H9 (cell line): ENCODE measurements around the gene FBRSL1. TPM values are rescaled to one million over a fixed set of nuclear protein-coding genes. Genes with fewer than 3 reads are reported as not detected.

ENCODE experiments used
- DNase-seq: peaks from one replicate; pipeline ENCODE4 v3.0.0-alpha.2; 2017
- H2AFZ ChIP-seq: one replicate; pipeline ENCODE4 v1.6.1; 2013; ENCODE audit warnings: mild to moderate bottlenecking, low read length, control low read depth, moderate library complexity
- H2AK5ac ChIP-seq: 2 replicates; pipeline ENCODE4 v1.6.1; 2013; ENCODE audit warnings: low read length, control low read depth, mixed read lengths; ENCODE audit not compliant: insufficient read length
- H2BK120ac ChIP-seq: one replicate; pipeline ENCODE4 v1.6.1; 2013; ENCODE audit warnings: low read depth, mild to moderate bottlenecking, low read length, control low read depth, inconsistent platforms; ENCODE audit not compliant: poor library complexity, severe bottlenecking
- H2BK12ac ChIP-seq: 2 replicates; pipeline ENCODE4 v1.6.1; 2013; ENCODE audit warnings: low read length, control low read depth, mixed read lengths, low read depth; ENCODE audit not compliant: insufficient read length
- H2BK15ac ChIP-seq: 2 replicates; pipeline ENCODE4 v1.6.1; 2013; ENCODE audit warnings: low read depth, low read length, control low read depth
- H2BK20ac ChIP-seq: one replicate; pipeline ENCODE4 v1.6.1; 2013; ENCODE audit warnings: low read depth, mild to moderate bottlenecking, low read length, control low read depth, inconsistent platforms; ENCODE audit not compliant: poor library complexity, severe bottlenecking
- H2BK5ac ChIP-seq: 2 replicates; pipeline ENCODE4 v1.6.1; 2013; ENCODE audit warnings: low read length, control low read depth, mixed read lengths; ENCODE audit not compliant: insufficient read length
- H3K14ac ChIP-seq: 2 replicates; pipeline ENCODE4 v1.6.1; 2013; ENCODE audit warnings: low read length, control low read depth; ENCODE audit not compliant: insufficient read depth
- H3K18ac ChIP-seq: 2 replicates; pipeline ENCODE4 v1.6.1; 2013; ENCODE audit warnings: low read depth, mild to moderate bottlenecking, mixed read lengths, low read length, control low read depth; ENCODE audit not compliant: insufficient read length
- H3K23ac ChIP-seq: 2 replicates; pipeline ENCODE4 v1.6.1; 2013; ENCODE audit warnings: low read length, control low read depth, mixed read lengths, low read depth; ENCODE audit not compliant: insufficient read length
- H3K23me2 ChIP-seq: 2 replicates; pipeline ENCODE4 v1.6.1; 2013; ENCODE audit warnings: low read depth, mild to moderate bottlenecking, mixed read lengths, low read length, control low read depth; ENCODE audit not compliant: insufficient read length, poor library complexity, severe bottlenecking
- H3K27ac ChIP-seq: 2 replicates; pipeline ENCODE4 v1.5.1; 2013; ENCODE audit warnings: low read length, control low read depth, mixed read lengths, low read depth; ENCODE audit not compliant: insufficient read length
- H3K27me3 ChIP-seq: 2 replicates; pipeline ENCODE4 v1.6.1; 2013; ENCODE audit warnings: low read length, control low read depth, inconsistent platforms; ENCODE audit not compliant: insufficient read depth
- H3K4ac ChIP-seq: 2 replicates; pipeline ENCODE4 v1.6.1; 2013; ENCODE audit warnings: low read depth, mild to moderate bottlenecking, control low read depth, inconsistent platforms, low read length, moderate library complexity
- H3K4me1 ChIP-seq: 2 replicates; pipeline ENCODE4 v1.6.1; 2013; ENCODE audit warnings: low read length, control low read depth, inconsistent platforms; ENCODE audit not compliant: insufficient read depth
- H3K4me2 ChIP-seq: 2 replicates; pipeline ENCODE4 v1.6.1; 2013; ENCODE audit warnings: low read length, control low read depth, mixed read lengths; ENCODE audit not compliant: insufficient read length, insufficient read depth
- H3K56ac ChIP-seq: 2 replicates; pipeline ENCODE4 v1.6.1; 2013; ENCODE audit warnings: low read depth, mild to moderate bottlenecking, mixed read lengths, low read length, control low read depth; ENCODE audit not compliant: insufficient read length
- H3K79me1 ChIP-seq: 2 replicates; pipeline ENCODE4 v1.6.1; 2013; ENCODE audit warnings: low read depth, mild to moderate bottlenecking, moderate library complexity, low read length, control low read depth, inconsistent platforms; ENCODE audit not compliant: insufficient read depth, poor library complexity, severe bottlenecking
- H3K79me2 ChIP-seq: 2 replicates; pipeline ENCODE4 v1.6.1; 2013; ENCODE audit warnings: low read length, control low read depth, inconsistent platforms; ENCODE audit not compliant: insufficient read depth
- H3K9ac ChIP-seq: 2 replicates; pipeline ENCODE4 v1.6.1; 2013; ENCODE audit warnings: low read length, control low read depth, mixed read lengths; ENCODE audit not compliant: insufficient read length; ENCODE audit errors: extremely low read depth
- H3K9me3 ChIP-seq: one replicate; pipeline ENCODE4 v1.6.1; 2013; ENCODE audit warnings: low read depth, low read length, inconsistent platforms; ENCODE audit not compliant: control insufficient read depth
- H3T11ph ChIP-seq: one replicate; pipeline ENCODE4 v1.6.1; 2013; ENCODE audit warnings: mild to moderate bottlenecking, low read length, control low read depth, inconsistent platforms
- H4K20me1 ChIP-seq: one replicate; pipeline ENCODE4 v1.6.1; 2013; ENCODE audit not compliant: control insufficient read depth, insufficient read length, insufficient read depth
- H4K5ac ChIP-seq: 2 replicates; pipeline ENCODE4 v1.6.1; 2013; ENCODE audit warnings: low read depth, mild to moderate bottlenecking, mixed read lengths, low read length, control low read depth; ENCODE audit not compliant: insufficient read length
- H4K8ac ChIP-seq: replicated peaks from 2 replicates; pipeline ENCODE4 v1.6.1; 2013; ENCODE audit warnings: low read length, control low read depth, mixed read lengths, low read depth; ENCODE audit not compliant: insufficient read length
- H4K91ac ChIP-seq: 2 replicates; pipeline ENCODE4 v1.6.1; 2013; ENCODE audit warnings: low read depth, mild to moderate bottlenecking, moderate library complexity, mixed read lengths, low read length, control low read depth; ENCODE audit not compliant: insufficient read length
- H3K27ac Mint-ChIP-seq, 3 experiments: 2 replicates in 2 of 3; 3 replicates in 1 of 3; pipeline ENCODE4 v1.8.0; 2020 to 2021; ENCODE audit warnings: mixed read lengths in 3 of 3, mild to moderate bottlenecking in 1 of 3, moderate library complexity in 1 of 3
- H3K27me3 Mint-ChIP-seq: 2 replicates; pipeline ENCODE4 v1.8.0; 2021; ENCODE audit warnings: low read depth, mild to moderate bottlenecking, moderate library complexity, mixed read lengths
- H3K36me3 Mint-ChIP-seq, 3 experiments: 2 replicates in 2 of 3; 3 replicates in 1 of 3; pipeline ENCODE4 v1.8.0; 2020 to 2021; ENCODE audit warnings: low read depth in 3 of 3, mixed read lengths in 3 of 3; ENCODE audit not compliant: insufficient read depth in 1 of 3
- H3K4me1 Mint-ChIP-seq, 2 experiments: 2 replicates each; pipeline ENCODE4 v1.8.0; 2020; ENCODE audit warnings: mixed read lengths in 2 of 2
- H3K4me3 Mint-ChIP-seq, 2 experiments: 2 replicates in 1 of 2; 3 replicates in 1 of 2; pipeline ENCODE4 v1.8.0; 2020 to 2021; ENCODE audit warnings: mild to moderate bottlenecking in 2 of 2, mixed read lengths in 2 of 2, moderate library complexity in 1 of 2
- H3K9me3 Mint-ChIP-seq, 2 experiments: 2 replicates in 1 of 2; 3 replicates in 1 of 2; pipeline ENCODE4 v1.8.0; 2020; ENCODE audit warnings: mild to moderate bottlenecking in 2 of 2, mixed read lengths in 2 of 2, moderate library complexity in 1 of 2
- WGBS: extraction: QIAGEN DNeasy Blood & Tissue Kit; methylation state at CpG from one replicate; pipeline ENCODE4 v1.1.7; 2013; ENCODE audit warnings: missing lambda C conversion rate, low lambda C conversion rate, mixed read lengths; ENCODE audit not compliant: insufficient read length; ENCODE audit errors: extremely low coverage; 5-methylcytosine and 5-hydroxymethylcytosine counted together
- total RNA-seq: library from RNA; stranded (reverse); gene quantifications from 2 replicates; pipeline ENCODE4 v1.2.1, GENCODE V29; 2021
- TF ChIP-seq, protein P1 (sequence below): fragments of 200-600 bp; sonication (generic); conservative IDR thresholded peaks from 3 replicates; pipeline ENCODE4 v1.8.0; 2021; ENCODE audit warnings: antibody characterized with exemption, mild to moderate bottlenecking

FBRSL1 gene
- total RNA-seq, 1 experiment from 2014 or later, result 90.8 TPM

DNA sequence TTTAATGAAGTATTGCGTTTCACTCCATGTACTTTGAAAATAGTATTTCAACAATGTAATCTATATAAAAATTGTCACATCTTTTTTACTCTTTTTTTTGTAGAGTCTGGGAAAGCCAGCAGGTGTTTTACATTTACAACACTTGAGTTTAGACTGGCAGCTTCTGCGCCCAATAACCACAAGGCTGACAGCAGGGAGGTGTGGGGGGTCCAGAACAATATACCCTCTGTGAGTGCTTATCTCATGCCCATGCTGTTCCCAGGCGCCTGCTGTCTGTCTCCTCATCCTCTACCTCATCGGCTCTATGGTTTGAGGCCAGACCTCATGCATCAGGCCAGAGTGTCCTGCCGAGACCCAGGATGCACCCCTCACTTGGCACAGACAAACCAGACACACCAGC lies 24.9 kb downstream of the FBRSL1 start:
- Histone ChIP-seq H2BK15ac (no peak overlapping the region), H3K4me1 (no peaks in the 10 kb centered on the region), H3K14ac (no peak overlapping the region), H3T11ph (no peak overlapping the region), H3K4me2 (no peak overlapping the region), H2BK12ac (no peak overlapping the region), H4K91ac (no peak overlapping the region), H3K79me2 (no peaks in the 10 kb centered on the region; the same call in 1 of the 2 replicates), H3K79me1 (no peaks in the 10 kb centered on the region), H3K9ac (no peak overlapping the region), H4K5ac (no peak overlapping the region), H3K23me2 (no peaks in the 10 kb centered on the region), H2AK5ac (no peak overlapping the region), H3K27me3 (peaks cover 3% of the 10 kb centered on the region; the same call in 1 of the 2 replicates), H3K4ac (no peak overlapping the region), H3K56ac (no peak overlapping the region), H4K20me1 (no peaks in the 10 kb centered on the region), H2BK20ac (no peak overlapping the region), H4K8ac (no peak overlapping the region), H3K23ac (no peak overlapping the region), H3K9me3 (peaks cover 15% of the 10 kb centered on the region), H2AFZ (no peak overlapping the region), H3K27ac (no peak overlapping the region), H3K18ac (no peak overlapping the region), H2BK5ac (no peak overlapping the region), H2BK120ac (no peak overlapping the region)
- whole genome bisulfite sequencing, result no CpG with 5 or more reads among the region's 5 CpGs
- Mint-ChIP-seq H3K27ac (no peak overlapping the region), H3K36me3 (peaks cover 17 to 20% (median 19%) of the 10 kb centered on the region in 3 experiments), H3K27me3 (peaks cover 42% of the 10 kb centered on the region), H3K9me3 (peaks cover 16 to 17% of the 10 kb centered on the region in 2 experiments), H3K4me3 (no peak overlapping the region), H3K4me1 (no peaks in the 10 kb centered on the region; a peak in 1 of 4 replicates)
- DNase-seq, result no peak
- TF ChIP-seq, protein P1, sequence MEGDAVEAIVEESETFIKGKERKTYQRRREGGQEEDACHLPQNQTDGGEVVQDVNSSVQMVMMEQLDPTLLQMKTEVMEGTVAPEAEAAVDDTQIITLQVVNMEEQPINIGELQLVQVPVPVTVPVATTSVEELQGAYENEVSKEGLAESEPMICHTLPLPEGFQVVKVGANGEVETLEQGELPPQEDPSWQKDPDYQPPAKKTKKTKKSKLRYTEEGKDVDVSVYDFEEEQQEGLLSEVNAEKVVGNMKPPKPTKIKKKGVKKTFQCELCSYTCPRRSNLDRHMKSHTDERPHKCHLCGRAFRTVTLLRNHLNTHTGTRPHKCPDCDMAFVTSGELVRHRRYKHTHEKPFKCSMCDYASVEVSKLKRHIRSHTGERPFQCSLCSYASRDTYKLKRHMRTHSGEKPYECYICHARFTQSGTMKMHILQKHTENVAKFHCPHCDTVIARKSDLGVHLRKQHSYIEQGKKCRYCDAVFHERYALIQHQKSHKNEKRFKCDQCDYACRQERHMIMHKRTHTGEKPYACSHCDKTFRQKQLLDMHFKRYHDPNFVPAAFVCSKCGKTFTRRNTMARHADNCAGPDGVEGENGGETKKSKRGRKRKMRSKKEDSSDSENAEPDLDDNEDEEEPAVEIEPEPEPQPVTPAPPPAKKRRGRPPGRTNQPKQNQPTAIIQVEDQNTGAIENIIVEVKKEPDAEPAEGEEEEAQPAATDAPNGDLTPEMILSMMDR, result no peak
